Posterior cingulate gyrus (tissue), 11 donors: ENCODE results near the gene IGSF6.
"Not testable (repeated sequence)": the region's sequence is repeated elsewhere in the genome, so short reads cannot be mapped to it uniquely, and the experiment has no call there.

Experiments used
- DNase-seq, 10 donors: peaks; one replicate each; pipeline versions ENCODE4 v3.0.0 to v3.0.0-alpha.2; 2020 to 2021; ENCODE audit warnings: mixed read lengths in 3 of 10
- intact Hi-C: fragments of 100-400 bp; cut with DNase I; formaldehyde crosslinking; loops from one replicate; pipeline ENCODE4 v1.15.1; 2023

The IGSF6 gene

DNA sequence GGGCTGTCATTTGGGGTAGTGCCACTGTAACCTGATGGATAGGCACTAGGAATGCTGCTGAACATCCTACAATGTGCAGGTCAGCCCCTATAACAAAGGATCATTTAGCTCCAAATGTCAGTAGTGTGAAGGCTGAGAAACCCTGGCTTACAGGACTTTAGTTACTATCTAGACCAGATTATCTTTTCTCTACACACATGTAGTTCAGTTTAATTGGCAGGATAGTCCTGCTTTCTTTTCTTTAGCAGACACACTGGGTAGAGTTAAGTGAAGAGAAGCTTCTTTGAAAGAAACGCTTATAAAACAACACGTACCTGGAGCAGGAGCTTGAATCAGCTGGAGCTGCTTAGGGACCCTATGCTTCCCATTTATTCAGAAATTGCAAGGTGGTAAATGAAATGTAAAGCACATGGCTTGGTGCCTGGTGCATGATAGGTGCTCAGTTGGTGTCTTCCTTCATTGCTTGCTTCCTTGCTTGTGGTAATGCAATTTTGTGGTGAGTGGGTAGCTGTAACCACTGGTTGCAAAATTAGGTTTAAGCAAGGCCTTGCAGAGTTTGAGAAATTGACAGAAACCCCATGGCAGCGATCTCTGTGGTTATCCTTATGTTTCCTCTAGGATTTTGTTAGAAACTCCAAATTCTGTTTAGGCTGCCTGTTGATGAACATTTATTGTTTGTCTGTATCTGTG, 43.6 kb downstream of the IGSF6 start:
- no peak for DNase-seq
- intact Hi-C loops, result no loop called here

DNA sequence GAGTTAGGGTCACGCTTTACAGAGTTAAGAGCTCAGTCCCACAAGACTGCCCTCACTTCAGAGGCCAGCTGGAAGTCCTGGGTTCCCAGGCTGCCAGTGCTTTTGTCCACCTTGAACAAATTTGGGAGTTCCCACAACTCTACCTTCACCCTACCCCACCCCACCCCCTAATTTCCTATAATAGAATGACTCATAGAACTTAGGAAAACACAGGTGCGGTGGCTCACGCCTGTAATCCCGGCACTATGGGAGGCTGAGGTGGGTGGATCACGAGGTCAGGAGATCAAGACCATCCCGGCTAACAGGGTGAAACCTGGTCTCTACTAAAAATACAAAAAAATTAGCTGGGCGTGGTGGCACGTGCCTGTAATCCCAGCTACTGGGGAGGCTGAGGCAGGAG, 46.6 kb downstream of the IGSF6 start:
- intact Hi-C loops, DNase-seq: not testable (repeated sequence)

DNA sequence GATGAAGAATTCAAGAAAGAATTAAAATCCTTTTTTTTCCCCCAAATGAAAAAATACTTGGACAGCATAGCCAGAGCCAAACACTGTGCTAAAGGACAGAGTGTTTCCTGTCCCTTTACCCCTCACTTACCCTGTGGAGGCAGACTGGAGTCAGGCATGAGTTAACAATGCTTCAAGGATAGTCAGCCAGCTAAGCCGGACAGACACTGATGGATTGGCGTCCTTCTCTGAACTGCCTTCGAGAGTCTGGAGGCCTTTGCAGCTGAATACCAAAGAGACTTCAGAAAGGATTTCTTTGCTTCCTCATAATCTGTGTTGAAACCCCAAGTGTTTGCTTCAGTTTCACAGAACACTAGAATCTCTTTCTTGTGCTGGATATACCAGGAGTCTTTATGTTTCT, 48.5 kb downstream of the IGSF6 start:
- DNase-seq, result no peak
- intact Hi-C loops, result no loop called here

DNA sequence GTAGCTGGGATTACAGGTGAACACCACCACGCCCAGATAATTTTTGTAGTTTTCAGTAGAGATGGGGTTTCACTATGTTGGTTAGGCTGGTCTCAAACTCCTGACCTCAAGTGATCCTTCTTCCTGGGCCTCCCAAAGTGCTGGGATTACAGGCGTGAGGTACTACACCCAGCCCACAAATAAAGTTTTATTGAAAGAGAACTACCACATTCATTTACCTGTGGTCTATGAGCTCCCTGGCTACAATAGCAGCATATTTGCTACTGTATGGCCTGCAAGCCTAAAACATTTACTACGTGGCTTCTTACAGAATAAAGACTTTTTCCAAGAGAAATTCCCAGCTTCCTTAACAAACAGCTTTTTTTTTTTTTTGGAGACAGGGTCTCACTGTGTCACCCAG, 49.6 kb downstream of the IGSF6 start:
- intact Hi-C loops, result no loop called here
- no peak for DNase-seq

DNA sequence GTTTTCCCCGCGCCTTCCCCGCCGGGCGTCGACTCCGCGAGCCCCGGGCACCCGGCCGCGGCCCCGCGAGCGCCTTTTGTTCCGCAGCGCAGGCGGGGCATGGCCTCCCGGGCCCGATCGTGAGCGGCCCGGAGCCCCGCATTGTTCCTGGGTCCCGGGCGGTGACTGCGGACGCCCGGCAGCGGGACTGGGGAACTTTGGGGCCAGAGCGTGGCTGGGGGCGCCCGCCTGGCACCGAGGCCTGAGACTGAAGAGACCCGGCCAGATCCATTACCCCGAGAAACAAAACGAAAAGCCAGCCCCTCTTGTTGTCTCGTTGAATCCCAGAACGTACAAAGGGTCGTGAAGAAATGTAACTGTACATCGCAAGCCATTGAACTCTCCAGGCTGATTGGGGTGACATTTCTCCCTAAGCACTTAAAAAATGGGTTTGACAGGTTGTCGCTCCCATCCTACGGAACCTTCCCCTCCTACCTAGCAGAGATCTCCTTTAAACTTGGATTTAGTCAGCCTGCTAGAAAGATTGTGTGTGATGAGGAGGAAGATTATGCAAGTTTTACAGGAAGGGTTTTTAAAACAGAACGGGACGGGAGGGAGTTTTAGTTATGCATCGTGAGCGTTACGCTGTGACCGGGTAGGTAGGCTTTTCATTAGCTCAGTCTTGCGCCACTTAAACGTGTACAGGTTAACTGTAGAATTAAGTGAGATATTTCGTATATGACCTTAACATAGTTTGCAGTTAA, 52.2 kb downstream of the IGSF6 start:
- intact Hi-C loops, result no loop called here
- DNase-seq, result no peak

DNA sequence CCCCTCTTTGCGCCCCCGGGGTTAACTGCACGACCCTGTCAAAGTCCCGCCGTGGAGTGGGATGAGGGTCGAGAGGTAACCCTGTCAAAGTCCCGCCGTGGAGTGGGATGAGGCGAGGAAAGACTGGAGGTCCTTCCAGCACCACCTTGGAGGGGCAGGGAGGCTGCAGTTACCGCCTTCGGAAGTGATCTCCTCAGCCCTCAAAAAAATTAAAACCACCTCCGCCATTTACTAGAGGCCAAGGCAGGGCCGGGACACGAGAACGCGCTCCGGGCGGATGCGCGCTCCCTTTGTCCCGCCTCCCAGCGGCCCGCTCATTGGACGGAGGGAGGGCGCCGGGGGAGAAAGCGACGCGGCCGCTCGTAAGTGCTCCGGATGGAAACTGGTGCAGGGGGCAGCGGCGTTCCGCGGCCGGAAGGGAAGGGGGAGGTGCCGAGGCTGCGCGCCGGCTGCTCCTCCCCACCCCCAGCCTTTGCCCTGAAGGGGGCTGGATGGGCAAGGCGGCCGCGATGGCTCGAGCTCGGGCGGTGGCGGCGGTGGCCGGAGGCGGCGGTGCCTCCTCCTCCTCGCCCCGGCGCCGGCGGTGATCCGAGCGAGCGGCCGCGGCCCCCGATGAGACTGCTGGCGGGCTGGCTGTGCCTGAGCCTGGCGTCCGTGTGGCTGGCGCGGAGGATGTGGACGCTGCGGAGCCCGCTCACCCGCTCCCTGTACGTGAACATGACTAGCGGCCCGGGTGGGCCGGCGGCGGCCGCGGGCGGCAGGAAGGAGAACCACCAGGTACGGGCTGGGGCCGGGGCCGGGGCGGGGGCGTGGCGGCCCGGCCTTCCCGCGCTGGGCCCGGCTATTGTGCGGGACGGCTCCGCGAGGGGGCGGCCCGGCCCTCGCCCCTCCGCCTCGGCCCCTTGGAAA, 53.0 kb downstream of the IGSF6 start, which contains the start of gene METTL9:
Gene METTL9 (plus strand): TSS at position 456 of the 909 bp plus-strand sequence. CDS start 157 bp downstream, at position 613.
- peak; percentile 91 to 99 (median 94) for DNase-seq
- intact Hi-C loops, result no loop called here

DNA sequence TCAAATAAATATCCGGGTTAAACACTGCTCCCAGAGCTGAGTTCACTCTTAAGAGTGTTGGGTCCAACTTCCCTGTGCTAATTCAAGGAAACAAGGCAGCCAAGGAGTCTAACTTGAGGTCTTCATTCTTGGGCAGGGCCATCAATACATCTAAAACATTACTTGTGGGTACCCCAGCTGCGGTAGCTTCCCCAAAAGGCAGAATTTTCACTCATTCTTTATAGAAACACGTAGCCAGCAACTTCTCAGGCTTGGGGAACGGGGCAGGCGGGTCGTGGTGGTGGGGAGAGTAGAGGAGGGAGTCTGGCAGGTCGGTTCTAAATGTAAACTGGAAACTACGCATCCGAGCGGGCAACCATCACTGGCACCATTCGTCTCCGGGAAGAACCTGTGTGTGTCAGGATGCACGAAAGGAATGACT, 53.7 kb downstream of the IGSF6 start:
- peak in 2 of 10 donors; percentile 10 to 77 for DNase-seq
- intact Hi-C loops, result no loop called here

DNA sequence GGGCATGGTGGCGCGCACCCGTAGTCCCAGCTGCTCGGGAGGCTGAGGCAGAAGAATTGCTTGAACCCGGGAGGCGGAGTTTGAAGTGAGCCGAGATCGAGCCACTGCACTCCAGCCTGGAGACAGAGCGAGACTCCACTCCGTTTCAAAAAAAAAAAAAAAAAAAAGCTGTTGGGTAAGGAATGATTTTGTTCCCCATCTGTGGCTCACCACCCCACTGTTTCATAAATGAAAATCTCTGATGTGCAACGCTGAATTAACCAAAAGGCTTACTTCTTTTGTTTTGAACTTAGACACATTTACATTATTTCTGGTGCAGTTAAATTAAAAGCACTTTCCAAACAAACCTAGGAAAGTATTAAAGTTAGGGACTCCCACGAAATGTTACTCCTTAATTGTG, 54.2 kb downstream of the IGSF6 start:
- intact Hi-C loops, result no loop called here
- DNase-seq, result no peak

DNA sequence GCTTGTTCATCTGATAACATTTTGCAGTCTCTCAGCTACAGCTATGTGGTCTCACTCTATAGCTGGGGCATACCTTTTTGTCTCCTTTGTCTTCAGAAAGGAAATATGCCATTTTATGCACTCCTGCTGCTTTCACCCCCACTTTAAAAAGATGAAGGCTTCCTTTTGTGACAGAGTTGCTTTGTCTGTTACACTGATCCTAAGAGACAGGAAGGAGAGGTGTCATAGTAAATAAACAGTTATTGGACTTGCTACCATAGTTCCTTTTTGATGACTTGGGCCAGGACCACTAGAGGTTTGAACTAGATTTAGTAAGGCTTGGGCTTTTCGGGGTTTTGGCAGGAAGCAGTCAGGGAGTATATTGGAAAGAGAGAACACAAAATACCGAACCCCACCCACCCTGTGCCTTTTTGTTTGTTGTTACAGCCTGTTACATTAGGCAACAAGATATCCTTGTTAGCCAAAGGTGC, 54.8 kb downstream of the IGSF6 start:
- intact Hi-C loops, result no loop called here
- DNase-seq, result no peak

DNA sequence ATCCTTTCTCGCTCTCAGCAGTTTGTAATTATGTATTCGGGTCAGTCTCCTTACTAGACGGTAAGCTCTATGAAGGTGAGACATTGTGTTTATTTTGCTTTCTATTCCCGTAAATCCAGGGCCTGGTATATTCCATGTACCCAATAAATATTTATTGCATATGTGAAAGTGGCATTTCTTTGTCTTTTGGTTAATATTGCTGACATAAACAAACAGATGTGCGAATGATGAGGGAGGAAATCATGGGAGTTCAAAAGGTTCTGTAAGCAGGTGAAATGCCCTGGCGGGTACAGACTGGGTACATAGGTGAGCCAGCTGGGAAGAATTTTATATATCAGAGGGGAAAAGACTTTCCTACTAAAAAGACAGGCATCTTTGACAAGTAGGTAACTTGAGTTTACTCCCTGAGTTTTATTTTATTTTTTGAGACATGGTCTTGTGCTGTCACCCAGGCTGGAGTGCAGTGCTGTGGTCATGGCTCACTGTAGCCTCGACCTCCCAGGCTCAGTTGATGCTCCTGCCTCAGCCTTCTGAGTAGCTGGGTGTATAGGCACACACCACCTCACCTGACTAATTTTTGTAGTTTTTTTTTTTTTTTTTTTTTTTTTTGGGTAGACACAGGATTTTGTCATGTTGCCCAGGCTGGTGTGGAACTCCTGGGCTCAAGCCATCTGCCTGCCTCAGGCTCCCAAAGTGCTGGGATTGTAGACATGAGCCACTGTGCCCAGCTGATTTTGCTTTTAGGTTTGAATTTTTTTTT, 58.7 kb downstream of the IGSF6 start:
- DNase-seq, result no peak
- intact Hi-C loops, result no loop called here

DNA sequence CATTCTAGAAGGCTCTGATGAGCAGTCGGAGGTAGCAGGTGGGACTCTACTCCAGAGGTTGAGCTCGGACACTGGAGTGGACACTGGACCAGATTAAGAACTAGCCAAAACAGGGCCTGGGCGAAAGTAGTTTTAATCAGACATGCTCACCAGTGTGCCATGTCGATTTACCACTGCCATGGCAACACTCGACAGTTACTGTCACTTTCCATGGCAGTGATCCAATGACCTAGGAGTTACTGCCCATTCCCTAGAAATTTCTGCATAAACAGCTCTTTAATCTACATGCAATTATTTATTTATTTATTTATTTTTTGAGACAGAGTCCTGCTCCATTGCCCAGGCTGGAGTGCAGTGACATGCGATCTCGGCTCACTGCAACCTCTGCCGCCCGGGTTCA, 60.2 kb downstream of the IGSF6 start:
- no peak for DNase-seq
- intact Hi-C loops, result no loop called here

DNA sequence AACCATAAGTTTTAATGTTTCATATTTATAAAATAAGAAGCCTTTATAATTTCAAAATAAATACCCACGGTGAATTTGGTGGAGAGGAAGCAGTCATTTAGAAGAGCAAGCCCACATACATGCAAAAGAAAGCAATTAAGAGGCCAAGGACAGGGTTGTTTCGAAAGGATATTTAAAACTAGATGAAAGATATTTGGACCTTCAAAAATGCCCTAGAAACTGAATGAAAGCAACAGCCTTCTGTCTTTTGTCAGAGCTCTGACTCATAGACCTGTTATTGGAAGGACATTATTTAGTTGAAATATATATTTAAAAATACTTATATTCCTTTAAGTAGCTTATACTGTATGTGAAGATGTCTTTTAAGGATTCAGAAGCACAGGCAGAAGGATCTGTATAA, 61.6 kb downstream of the IGSF6 start:
- no peak for DNase-seq
- intact Hi-C loops, result no loop called here

DNA sequence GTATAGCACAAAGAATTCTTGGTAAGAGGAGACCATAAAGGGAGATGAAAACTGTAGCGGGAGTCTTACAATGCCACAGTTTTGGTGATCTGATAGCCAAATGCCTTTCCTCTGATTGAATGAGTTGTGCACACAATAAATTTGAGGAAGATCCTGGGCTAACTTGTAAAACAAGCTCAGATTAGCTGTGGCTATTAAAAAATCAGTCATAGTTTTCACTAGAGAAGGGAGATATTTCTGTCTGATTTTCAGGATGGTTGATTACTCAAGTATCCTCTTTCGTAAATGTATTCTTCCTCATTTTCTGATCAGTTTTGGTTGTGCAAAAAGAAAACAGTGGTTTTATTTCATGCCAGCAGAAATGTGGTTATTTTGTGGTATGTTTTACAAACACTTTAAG, 62.1 kb downstream of the IGSF6 start:
- intact Hi-C loops, result no loop called here
- no peak for DNase-seq

DNA sequence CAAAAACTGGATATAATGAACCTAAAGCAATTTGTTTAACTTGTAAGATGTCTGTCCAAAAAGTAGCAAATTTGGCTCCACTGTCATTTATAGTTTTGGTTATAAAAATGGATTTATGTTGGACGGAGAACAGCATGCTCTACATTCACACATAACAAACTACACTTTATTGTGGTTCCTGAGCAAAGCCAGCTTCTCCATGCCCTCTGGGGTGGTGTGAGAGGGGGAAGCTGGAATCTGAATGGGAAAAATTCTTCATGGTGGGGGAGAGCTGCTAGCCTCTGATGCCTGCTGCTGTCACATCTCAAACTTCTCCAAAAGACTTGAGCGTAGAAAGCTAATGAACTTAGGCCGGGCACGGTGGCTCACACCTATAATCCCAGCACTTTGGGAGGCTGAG, 62.9 kb downstream of the IGSF6 start:
- no peak for DNase-seq
- intact Hi-C loops, result loop anchor here (5.0 kb wide), 1 partner anchor 53 kb away; no protein-coding TSS in a partner anchor
